HepG2 (cell line): ENCODE results near the gene SNRPD2. TPM values are rescaled to one million over a fixed set of nuclear protein-coding genes. Genes with fewer than 3 reads are reported as not detected.

Experiments used
- ARID4A ChIP-seq: sonication (generic); formaldehyde crosslinking; IDR thresholded peaks from 2 replicates; pipeline ENCODE4 v1.5.0; 2020; ENCODE audit warnings: mild to moderate bottlenecking, missing genetic modification reagents, borderline replicate concordance
- ATF7 ChIP-seq, 2 experiments: fragments of 450-650 bp in 1 of 2; sonication (generic) in 1 of 2; formaldehyde crosslinking in 1 of 2; IDR thresholded peaks; 2 replicates each; pipeline versions ENCODE4 v1.4.0 to v1.6.1; 2016 to 2020; ENCODE audit warnings: antibody characterized with exemption in 1 of 2, mild to moderate bottlenecking in 1 of 2, missing genetic modification reagents in 1 of 2
- DMAP1 ChIP-seq: IDR thresholded peaks from 2 replicates; pipeline ENCODE4 v1.6.1; 2016
- ETV5 ChIP-seq: IDR thresholded peaks from 2 replicates; pipeline ENCODE4 v1.6.1; 2018; ENCODE audit warnings: missing biosample characterization, missing genetic modification reagents, inconsistent platforms, borderline replicate concordance
- FOXO1 ChIP-seq: sonication (generic); formaldehyde crosslinking; IDR thresholded peaks from 2 replicates; pipeline ENCODE4 v1.4.0; 2020; ENCODE audit warnings: missing genetic modification reagents
- GABPB1 ChIP-seq: IDR thresholded peaks from 2 replicates; pipeline ENCODE4 v1.6.1; 2016; ENCODE audit warnings: mild to moderate bottlenecking, missing genetic modification reagents, moderate library complexity, missing compliant biosample characterization
- KLF16 ChIP-seq, 2 experiments: sonication (generic) in 1 of 2; formaldehyde crosslinking in 1 of 2; IDR thresholded peaks; 2 replicates each; pipeline versions ENCODE4 v1.6.1 to v1.8.0; 2016 to 2023; ENCODE audit warnings: missing genetic modification reagents in 2 of 2, missing compliant biosample characterization in 1 of 2
- POGZ ChIP-seq: sonication (generic); formaldehyde crosslinking; IDR thresholded peaks from 2 replicates; pipeline ENCODE4 v1.4.0; 2020; ENCODE audit warnings: mild to moderate bottlenecking, missing genetic modification reagents
- SP2 ChIP-seq: sonication (generic); formaldehyde crosslinking; IDR thresholded peaks from 2 replicates; pipeline ENCODE4 v1.5.1; 2020; ENCODE audit warnings: mild to moderate bottlenecking, missing genetic modification reagents
- ZNF589 ChIP-seq: sonication (generic); formaldehyde crosslinking; conservative IDR thresholded peaks from 2 replicates; pipeline ENCODE4 v1.8.0; 2022; ENCODE audit warnings: mild to moderate bottlenecking, moderate library complexity, missing genetic modification reagents
- ZNF770 ChIP-seq: sonication (generic); formaldehyde crosslinking; IDR thresholded peaks from 2 replicates; pipeline ENCODE4 v1.5.0; 2020; ENCODE audit warnings: mild to moderate bottlenecking, missing genetic modification reagents
- polyA plus RNA-seq, 8 experiments: library from polyadenylated mRNA; depleted of rRNA in 3 of 8; stranded (reverse) in 7 of 8; unstranded in 1 of 8; fragments of >200 nt; fragmentation: Illumina TruSeq in 4 of 8; extraction: Trizol in 4 of 8; gene quantifications; 2 replicates each; pipeline versions ENCODE4 v1.2.1 to v1.2.3, GENCODE V29; 2011 to 2016; ENCODE audit warnings: low read depth in 4 of 8, missing spikeins in 1 of 8, mixed read lengths in 1 of 8; ENCODE audit not compliant: insufficient read depth in 1 of 8
- total RNA-seq, 5 experiments: library from RNA; depleted of rRNA; stranded (reverse); fragments of >200 nt; fragmentation: Illumina TruSeq; extraction: Trizol; gene quantifications; 2 replicates each; pipeline ENCODE4 v1.2.3, GENCODE V29; 2016; ENCODE audit warnings: low read depth in 1 of 5
- TF ChIP-seq, protein P1 (sequence below): sonication (generic); formaldehyde crosslinking; IDR thresholded peaks from 2 replicates; pipeline ENCODE4 v1.4.0; 2020; ENCODE audit warnings: low read depth, missing genetic modification reagents

The SNRPD2 gene
- total and polyA plus RNA-seq, 2 of the 13 experiments (the other 11 are each of a cell fraction or from before 2014, with no cell fraction given): 299 to 485 TPM

- TF ChIP-seq, protein P1, sequence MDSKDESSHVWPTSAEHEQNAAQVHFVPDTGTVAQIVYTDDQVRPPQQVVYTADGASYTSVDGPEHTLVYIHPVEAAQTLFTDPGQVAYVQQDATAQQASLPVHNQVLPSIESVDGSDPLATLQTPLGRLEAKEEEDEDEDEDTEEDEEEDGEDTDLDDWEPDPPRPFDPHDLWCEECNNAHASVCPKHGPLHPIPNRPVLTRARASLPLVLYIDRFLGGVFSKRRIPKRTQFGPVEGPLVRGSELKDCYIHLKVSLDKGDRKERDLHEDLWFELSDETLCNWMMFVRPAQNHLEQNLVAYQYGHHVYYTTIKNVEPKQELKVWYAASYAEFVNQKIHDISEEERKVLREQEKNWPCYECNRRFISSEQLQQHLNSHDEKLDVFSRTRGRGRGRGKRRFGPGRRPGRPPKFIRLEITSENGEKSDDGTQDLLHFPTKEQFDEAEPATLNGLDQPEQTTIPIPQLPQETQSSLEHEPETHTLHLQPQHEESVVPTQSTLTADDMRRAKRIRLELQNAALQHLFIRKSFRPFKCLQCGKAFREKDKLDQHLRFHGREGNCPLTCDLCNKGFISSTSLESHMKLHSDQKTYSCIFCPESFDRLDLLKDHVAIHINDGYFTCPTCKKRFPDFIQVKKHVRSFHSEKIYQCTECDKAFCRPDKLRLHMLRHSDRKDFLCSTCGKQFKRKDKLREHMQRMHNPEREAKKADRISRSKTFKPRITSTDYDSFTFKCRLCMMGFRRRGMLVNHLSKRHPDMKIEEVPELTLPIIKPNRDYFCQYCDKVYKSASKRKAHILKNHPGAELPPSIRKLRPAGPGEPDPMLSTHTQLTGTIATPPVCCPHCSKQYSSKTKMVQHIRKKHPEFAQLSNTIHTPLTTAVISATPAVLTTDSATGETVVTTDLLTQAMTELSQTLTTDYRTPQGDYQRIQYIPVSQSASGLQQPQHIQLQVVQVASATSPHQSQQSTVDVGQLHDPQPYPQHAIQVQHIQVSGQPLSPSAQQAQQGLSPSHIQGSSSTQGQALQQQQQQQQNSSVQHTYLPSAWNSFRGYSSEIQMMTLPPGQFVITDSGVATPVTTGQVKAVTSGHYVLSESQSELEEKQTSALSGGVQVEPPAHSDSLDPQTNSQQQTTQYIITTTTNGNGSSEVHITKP (CRISPR knock-in tag): peak; percentile 46; the same call in 1 of the 2 replicates
- TF ChIP-seq POGZ (CRISPR knock-in tag) (peak; percentile 37; the same call in 1 of the 2 replicates), SP2 (0 out of 2 replicates have a peak, but pooled peaks have one; percentile 47), ARID4A (CRISPR knock-in tag) (peak; percentile 91; the same call in 1 of the 2 replicates), GABPB1 (peak; percentile 94), FOXO1 (CRISPR knock-in tag) (peak; percentile 33; the same call in 1 of the 2 replicates), ZNF589 (CRISPR knock-in tag) (peak; percentile 80; the same call in 1 of the 2 replicates), ZNF770 (peak; percentile 55; the same call in 1 of the 2 replicates), KLF16 (CRISPR knock-in tag; IDR thresholded peaks at IDR 0.05) (peak in 1 of 2 experiments; percentile 30; a peak in 1 of 4 replicates), DMAP1 (peak; percentile 52; the same call in 1 of the 2 replicates), ATF7 (IDR thresholded peaks at IDR 0.05) (no peak), ATF7 (CRISPR knock-in tag; IDR thresholded peaks at IDR 0.05) (0 out of 2 replicates have a peak, but pooled peaks have one; percentile 34), ETV5 (peak; percentile 51; the same call in 1 of the 2 replicates)
Observed at GRCh38 chr19:45730368-45731288, 38.9 kb upstream of the SNRPD2 start, which contains the start of gene FBXO46 (continued).
